Smooth muscle cell (in vitro differentiated cells): ENCODE data around the gene C9orf43. TPM values are rescaled to one million over a fixed set of nuclear protein-coding genes. Genes with fewer than 3 reads are reported as not detected.

Source experiments
- DNase-seq: peaks from one replicate; lab custom pipeline; 2025; ENCODE audit not compliant: unreplicated experiment; lab: John Stamatoyannopoulos, UW
- H2AFZ ChIP-seq: fragments of 200-600 bp; sonication (generic); 2 replicates; pipeline ENCODE4 v1.6.0; 2016; ENCODE audit warnings: antibody characterized with exemption, low read depth, mild to moderate bottlenecking
- H3F3A ChIP-seq: fragments of 200-600 bp; sonication (generic); 2 replicates; pipeline ENCODE4 v1.6.0; 2017; ENCODE audit warnings: antibody characterized with exemption, low read depth
- H3K27ac ChIP-seq: fragments of 200-600 bp; sonication (generic); 2 replicates; pipeline ENCODE4 v1.5.1; 2016; ENCODE audit warnings: low read depth, mild to moderate bottlenecking
- H3K27me3 ChIP-seq: fragments of 200-600 bp; sonication (generic); 2 replicates; pipeline ENCODE4 v1.6.1; 2016; ENCODE audit warnings: low read depth, mild to moderate bottlenecking
- H3K36me3 ChIP-seq: fragments of 200-600 bp; sonication (generic); 2 replicates; pipeline ENCODE4 v1.5.1; 2016; ENCODE audit warnings: low read depth
- H3K4me1 ChIP-seq: fragments of 200-600 bp; sonication (generic); 2 replicates; pipeline ENCODE4 v1.5.1; 2016; ENCODE audit warnings: low read depth
- H3K4me2 ChIP-seq: fragments of 200-600 bp; sonication (generic); 2 replicates; pipeline ENCODE4 v1.6.0; 2016; ENCODE audit warnings: mild to moderate bottlenecking
- H3K4me3 ChIP-seq: fragments of 200-600 bp; sonication (generic); 2 replicates; pipeline ENCODE4 v1.5.1; 2016; ENCODE audit warnings: mild to moderate bottlenecking
- H3K79me2 ChIP-seq: fragments of 200-600 bp; sonication (generic); 2 replicates; pipeline ENCODE4 v1.6.0; 2016; ENCODE audit warnings: low read depth, mild to moderate bottlenecking
- H3K9ac ChIP-seq: fragments of 200-600 bp; sonication (generic); 2 replicates; pipeline ENCODE4 v1.6.0; 2016; ENCODE audit warnings: low read depth
- H3K9me3 ChIP-seq: fragments of 200-600 bp; sonication (generic); replicated peaks from 2 replicates; pipeline ENCODE4 v1.5.1; 2016; ENCODE audit warnings: low read depth
- H4K20me1 ChIP-seq: fragments of 200-600 bp; sonication (generic); 2 replicates; pipeline ENCODE4 v1.6.0; 2016; ENCODE audit warnings: low read depth
- CTCF ChIP-seq: fragments of 200-600 bp; sonication (generic); IDR thresholded peaks from 2 replicates; pipeline ENCODE4 v1.5.1; 2017; ENCODE audit warnings: borderline replicate concordance, mild to moderate bottlenecking, antibody characterized with exemption; ENCODE audit not compliant: insufficient read depth, poor library complexity, severe bottlenecking
- whole genome bisulfite sequencing: methylation state at CpG from one replicate; pipeline ENCODE4 v1.1.7; 2016; ENCODE audit warnings: low lambda C conversion rate; 5-methylcytosine and 5-hydroxymethylcytosine counted together
- polyA plus RNA-seq: library from polyadenylated mRNA; unstranded; fragments of >200 nt; fragmentation: Nextera tagmentation; extraction: Ambion mirVana; gene quantifications from 2 replicates; pipeline ENCODE4 v1.2.1, GENCODE V29; 2016
- total RNA-seq: library from RNA; depleted of rRNA; stranded (reverse); fragments of >200 nt; gene quantifications from 2 replicates; pipeline ENCODE4 v1.2.3, GENCODE V29; 2014

The C9orf43 gene
- 2.0 TPM in 1 of 2 replicates, not detected in the other for total RNA-seq
- polyA plus RNA-seq = not detected in 2 replicates

- whole genome bisulfite sequencing = under 1% methylated on average over 59 of the region's 61 CpGs
- TF ChIP-seq CTCF = no peak
- Histone ChIP-seq H3K9ac (peak within 1 kb of the TSS; percentile 97), H3F3A (peaks cover 19% of the 10 kb centered on the region), H3K79me2 (peaks cover 17% of the 10 kb centered on the region), H2AFZ (peak within 1 kb of the TSS; percentile 90), H3K4me1 (peaks cover 9% of the 10 kb centered on the region), H3K36me3 (no peaks in the 10 kb centered on the region), H3K4me2 (peak within 1 kb of the TSS; percentile 90), H3K27ac (peak within 1 kb of the TSS; percentile 95), H3K4me3 (peak within 1 kb of the TSS; percentile 70), H3K27me3 (no peaks in the 10 kb centered on the region), H4K20me1 (no peaks in the 10 kb centered on the region), H3K9me3 (no peaks in the 10 kb centered on the region)
- peak; percentile 86 for DNase-seq
Measured at GRCh38 chr9:113410207-113410864, at the start of gene C9orf43, which contains the start of gene POLE3. C9orf43 (plus strand) TSS chr9:113410747; CDS start chr9:113413494, 2,747 bp downstream. POLE3 (minus strand) TSS chr9:113410675; CDS start chr9:113410293, 382 bp downstream.

- no peaks in the 10 kb centered on the region for H3K4me1 ChIP-seq
- H3F3A ChIP-seq = no peaks in the 10 kb centered on the region
- 68% methylated on average over 7 of the region's 7 CpGs for WGBS
- H3K79me2 ChIP-seq = no peaks in the 10 kb centered on the region
- H2AFZ ChIP-seq = no peak overlapping the region
- DNase-seq = no peak
- H4K20me1 ChIP-seq = no peaks in the 10 kb centered on the region
- no peak overlapping the region for H3K27ac ChIP-seq
- H3K4me2 ChIP-seq = no peak overlapping the region
- no peaks in the 10 kb centered on the region for H3K27me3 ChIP-seq
- no peak for TF ChIP-seq CTCF
- no peaks in the 10 kb centered on the region for H3K36me3 ChIP-seq
- H3K9ac ChIP-seq = no peak overlapping the region
- H3K4me3 ChIP-seq = no peak overlapping the region
- H3K9me3 ChIP-seq = no peaks in the 10 kb centered on the region
Measured at GRCh38 chr9:113361304-113362018, 49.1 kb upstream of the C9orf43 start.

- Histone ChIP-seq H3K4me2 (no peak overlapping the region), H3K9ac (no peak overlapping the region), H3K4me3 (no peak overlapping the region), H3K4me1 (no peaks in the 10 kb centered on the region), H3K36me3 (no peaks in the 10 kb centered on the region), H3K9me3 (no peaks in the 10 kb centered on the region), H3F3A (no peaks in the 10 kb centered on the region), H3K27me3 (no peaks in the 10 kb centered on the region), H3K79me2 (no peaks in the 10 kb centered on the region), H4K20me1 (no peaks in the 10 kb centered on the region), H2AFZ (no peak overlapping the region), H3K27ac (no peak overlapping the region)
- 88% methylated on average over 3 of the region's 3 CpGs for WGBS
- TF ChIP-seq CTCF = no peak
- DNase-seq = no peak
Measured at GRCh38 chr9:113363336-113363735, 47.2 kb upstream of the C9orf43 start.
